Activated CD8-positive, alpha-beta T cell treated with anti-CD3 and anti-CD28 coated beads for 36 hours (primary cell): Measurements from ENCODE around the gene PSMA7. TPM values are rescaled to one million over a fixed set of nuclear protein-coding genes. Genes with fewer than 3 reads are reported as not detected.
"Not testable (repeated sequence)": the region's sequence is repeated elsewhere in the genome, so short reads cannot be mapped to it uniquely, and the experiment has no call there.

Experiments used
- ATAC-seq: fragments of 200-7000 bp; cut with Tn5 transposase; one replicate; pipeline ENCODE4 v1.10.0; 2021; ENCODE audit warnings: mild to moderate bottlenecking, moderate library complexity
- CTCF ChIA-PET: fragments of 350-600 bp; sonication (Branson Sonifier 250); formaldehyde crosslinking; loops from one replicate; lab custom pipeline; 2021; ENCODE audit warnings: antibody characterized with exemption; lab: Charles Lee
- POLR2A ChIA-PET: fragments of 350-600 bp; sonication (Branson Sonifier 250); formaldehyde crosslinking; loops from one replicate; lab custom pipeline; 2021; ENCODE audit warnings: antibody characterized with exemption; lab: Charles Lee
- DNase-seq: peaks from one replicate; pipeline ENCODE4 v3.0.0-alpha.2; 2020
- H3K27ac Mint-ChIP-seq: one replicate; pipeline ENCODE4 v1.8.0; 2021; ENCODE audit warnings: mild to moderate bottlenecking, mixed read lengths
- H3K27me3 Mint-ChIP-seq: one replicate; pipeline ENCODE4 v1.8.0; 2021; ENCODE audit warnings: mixed read lengths
- H3K36me3 Mint-ChIP-seq: one replicate; pipeline ENCODE4 v1.8.0; 2021; ENCODE audit warnings: low read depth, mixed read lengths
- H3K4me1 Mint-ChIP-seq: one replicate; pipeline ENCODE4 v1.8.0; 2021; ENCODE audit warnings: low read depth, mixed read lengths
- H3K4me3 Mint-ChIP-seq: one replicate; pipeline ENCODE4 v1.8.0; 2021; ENCODE audit warnings: mild to moderate bottlenecking, moderate library complexity, mixed read lengths
- H3K9me3 Mint-ChIP-seq: one replicate; pipeline ENCODE4 v1.8.0; 2021; ENCODE audit warnings: mixed read lengths
- CTCF ChIP-seq: fragments of 200-600 bp; IDR thresholded peaks from one replicate; pipeline ENCODE4 v1.8.0; 2022; ENCODE audit warnings: antibody characterized with exemption, mild to moderate bottlenecking
- intact Hi-C: fragments of 100-400 bp; cut with micrococcal nuclease; formaldehyde crosslinking; loops from one replicate; pipeline ENCODE4 v1.10.0; 2022
- total RNA-seq, 2 experiments: library from RNA; stranded (reverse); gene quantifications; one replicate each; pipeline ENCODE4 v1.2.3, GENCODE V29; 2021

The PSMA7 gene
- total RNA-seq, 2 experiments from 2014 or later, result 286 to 289 TPM

- H3K27me3 Mint-ChIP-seq, result no peaks in the 10 kb centered on the region
- H3K4me1 Mint-ChIP-seq, result peaks cover 37% of the 10 kb centered on the region
- no peak overlapping the region for H3K4me3 Mint-ChIP-seq
- ChIA-PET CTCF (no interaction called here), POLR2A (interaction anchor here (1.0 to 3.5 kb wide), 2 partner anchors 11 to 50 kb away, joined by 4 to 14 read pairs; partner anchors contain the start of gene TAF4)
- DNase-seq, result no peak
- peaks cover 4% of the 10 kb centered on the region for H3K36me3 Mint-ChIP-seq
- no peak for ATAC-seq
- H3K27ac Mint-ChIP-seq, result no peak overlapping the region
- intact Hi-C loops, result no loop called here
- peaks cover 16% of the 10 kb centered on the region for H3K9me3 Mint-ChIP-seq
- no peak for TF ChIP-seq CTCF
Measured at GRCh38 chr20:62116558-62117361, 26.4 kb downstream of the PSMA7 start.

- H3K36me3 Mint-ChIP-seq, H3K27ac Mint-ChIP-seq, DNase-seq, CTCF ChIA-PET, H3K4me3 Mint-ChIP-seq, POLR2A ChIA-PET, H3K27me3 Mint-ChIP-seq, ATAC-seq, intact Hi-C loops: not testable (repeated sequence)
- Mint-ChIP-seq H3K9me3 (peaks cover 20% of the 10 kb centered on the region), H3K4me1 (peaks cover 33% of the 10 kb centered on the region)
Measured at GRCh38 chr20:62115800-62116407, 27.3 kb downstream of the PSMA7 start.

- Mint-ChIP-seq H3K4me3 (no peak overlapping the region), H3K27me3 (no peaks in the 10 kb centered on the region), H3K36me3 (peaks cover 7% of the 10 kb centered on the region), H3K4me1 (peaks cover 27% of the 10 kb centered on the region), H3K27ac (no peak overlapping the region), H3K9me3 (peaks cover 24% of the 10 kb centered on the region)
- DNase-seq (no peak), ATAC-seq (no peak)
- no peak for TF ChIP-seq CTCF
- CTCF ChIA-PET, result no interaction called here
- POLR2A ChIA-PET, result no interaction called here
- intact Hi-C loops, result no loop called here
Measured at GRCh38 chr20:62114894-62115293, 28.3 kb downstream of the PSMA7 start.

- TF ChIP-seq CTCF, result no peak
- Mint-ChIP-seq H3K4me3 (no peak overlapping the region), H3K27ac (no peak overlapping the region), H3K9me3 (peaks cover 42% of the 10 kb centered on the region), H3K4me1 (peaks cover 6% of the 10 kb centered on the region), H3K36me3 (peaks cover 18% of the 10 kb centered on the region), H3K27me3 (no peaks in the 10 kb centered on the region)
- no peak for DNase-seq
- ChIA-PET POLR2A (no interaction called here), CTCF (no interaction called here)
- intact Hi-C loops, result no loop called here
- ATAC-seq, result no peak
Measured at GRCh38 chr20:62112368-62112767, 30.8 kb downstream of the PSMA7 start.

GRCh38 chr20:62111148-62111547 is 32.0 kb downstream of the PSMA7 start:
- H3K9me3 Mint-ChIP-seq, result peaks cover 46% of the 10 kb centered on the region
- DNase-seq, result no peak

More at GRCh38 chr20:62111148-62111547, 32.0 kb downstream of the PSMA7 start:
- ChIA-PET CTCF (no interaction called here), POLR2A (interaction anchor here (0.7 kb wide), 1 partner anchor 101 kb away, joined by 4 read pairs; no protein-coding TSS in a partner anchor)
- no peak for TF ChIP-seq CTCF
- Mint-ChIP-seq H3K27me3 (no peaks in the 10 kb centered on the region), H3K27ac (no peak overlapping the region), H3K4me3 (no peak overlapping the region), H3K36me3 (peaks cover 23% of the 10 kb centered on the region), H3K4me1 (peaks cover 2% of the 10 kb centered on the region)
- no peak for ATAC-seq
- intact Hi-C loops, result no loop called here
